Left lung (tissue), 10 donors: ENCODE data around the gene TSPAN11. TPM values are rescaled to one million over a fixed set of nuclear protein-coding genes. Genes with fewer than 3 reads are reported as not detected.

Experiments used
- ATAC-seq: fragments of 200-7000 bp; cut with Tn5 transposase; one replicate; pipeline ENCODE4 v1.9.1; 2020; ENCODE audit warnings: moderate library complexity
- DNase-seq, 4 donors: peaks; one replicate each; pipeline ENCODE4 v3.0.0-alpha.2; 2013 to 2020
- H3K27ac ChIP-seq, 2 donors: fragments of 200-600 bp; sonication (generic) in 1 of 2; one replicate each; pipeline versions ENCODE4 v1.5.0 to v1.8.0; 2020 to 2021
- H3K27me3 ChIP-seq, 2 donors: fragments of 200-600 bp; sonication (generic) in 1 of 2; one replicate each; pipeline versions ENCODE4 v1.5.0 to v1.8.0; 2020 to 2021
- H3K36me3 ChIP-seq, 2 donors: fragments of 200-600 bp; sonication (generic) in 1 of 2; one replicate each; pipeline versions ENCODE4 v1.5.0 to v1.8.0; 2020 to 2021
- H3K4me1 ChIP-seq, 2 donors: fragments of 200-600 bp; one replicate each; pipeline ENCODE4 v1.8.0; 2021
- H3K4me3 ChIP-seq, 2 donors: fragments of 200-600 bp; sonication (generic) in 1 of 2; one replicate each; pipeline versions ENCODE4 v1.5.0 to v1.8.0; 2020 to 2021; ENCODE audit warnings: mild to moderate bottlenecking in 1 of 2
- H3K9me3 ChIP-seq, 2 donors: fragments of 200-600 bp; sonication (generic) in 1 of 2; one replicate each; pipeline versions ENCODE4 v1.5.0 to v1.8.0; 2020 to 2021
- intact Hi-C, 2 donors: fragments of 100-400 bp; cut with DNase I; formaldehyde crosslinking; loops; one replicate each; pipeline versions ENCODE4 v1.11.2 to v1.14.2; 2022
- polyA plus RNA-seq, 6 donors: library from polyadenylated mRNA; unstranded; fragments of 120-200 nt; gene quantifications; one replicate each; pipeline ENCODE4 v1.2.1, GENCODE V29; 2013; ENCODE audit not compliant: insufficient read length in 6 of 6
- total RNA-seq, 2 donors: library from RNA; stranded (reverse); fragmentation: NEBNext Ultra II Directional; extraction: Animal tissue kit (Norgen Biotek cat#: 25700); gene quantifications; one replicate each; pipeline ENCODE4 v1.2.1, GENCODE V29; 2021
- TF ChIP-seq, protein P1 (sequence below), 2 donors: fragments of 200-600 bp; sonication (generic) in 1 of 2; IDR thresholded peaks; one replicate each; pipeline versions ENCODE4 v1.5.0 to v1.8.0; 2021; ENCODE audit warnings: antibody characterized with exemption in 2 of 2
- donor health status: DM: no; HTN: yes; CAD: no.
- donor health status: DM: no; HTN: no; CAD: no.

Gene TSPAN11
- total and polyA plus RNA-seq, 8 donors: 4.1 to 18.2 (median 14.7) TPM

DNA sequence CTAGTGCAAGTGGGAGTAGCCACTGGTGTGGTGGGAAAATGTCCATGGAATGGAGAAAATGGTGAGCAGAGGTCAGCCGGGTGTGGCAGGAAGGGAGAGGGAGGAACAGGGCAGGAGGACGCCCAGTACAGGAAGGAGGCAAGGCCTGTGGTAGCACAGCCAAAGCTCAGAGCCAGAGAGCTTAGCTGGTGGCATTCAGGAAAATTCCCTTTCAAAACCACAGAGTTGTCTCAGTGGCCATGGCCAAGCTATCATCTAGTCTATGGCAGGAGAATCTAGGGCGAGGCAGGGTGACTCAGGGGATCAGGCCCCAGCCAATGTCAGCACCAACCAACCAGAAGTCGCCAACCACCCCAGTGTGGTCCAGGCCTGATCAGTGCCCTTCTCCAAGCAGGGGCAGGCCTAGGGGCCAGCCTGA, 79.4 kb downstream of the TSPAN11 start:
- H3K9me3 ChIP-seq: no peaks in the 10 kb centered on the region
- H3K36me3 ChIP-seq: no peaks in the 10 kb centered on the region
- H3K4me3 ChIP-seq: no peak overlapping the region
- DNase-seq (peak in 1 of 4 donors; percentile 27), ATAC-seq (peak; percentile 39)
- no peak overlapping the region for H3K27ac ChIP-seq
- TF ChIP-seq, protein P1, sequence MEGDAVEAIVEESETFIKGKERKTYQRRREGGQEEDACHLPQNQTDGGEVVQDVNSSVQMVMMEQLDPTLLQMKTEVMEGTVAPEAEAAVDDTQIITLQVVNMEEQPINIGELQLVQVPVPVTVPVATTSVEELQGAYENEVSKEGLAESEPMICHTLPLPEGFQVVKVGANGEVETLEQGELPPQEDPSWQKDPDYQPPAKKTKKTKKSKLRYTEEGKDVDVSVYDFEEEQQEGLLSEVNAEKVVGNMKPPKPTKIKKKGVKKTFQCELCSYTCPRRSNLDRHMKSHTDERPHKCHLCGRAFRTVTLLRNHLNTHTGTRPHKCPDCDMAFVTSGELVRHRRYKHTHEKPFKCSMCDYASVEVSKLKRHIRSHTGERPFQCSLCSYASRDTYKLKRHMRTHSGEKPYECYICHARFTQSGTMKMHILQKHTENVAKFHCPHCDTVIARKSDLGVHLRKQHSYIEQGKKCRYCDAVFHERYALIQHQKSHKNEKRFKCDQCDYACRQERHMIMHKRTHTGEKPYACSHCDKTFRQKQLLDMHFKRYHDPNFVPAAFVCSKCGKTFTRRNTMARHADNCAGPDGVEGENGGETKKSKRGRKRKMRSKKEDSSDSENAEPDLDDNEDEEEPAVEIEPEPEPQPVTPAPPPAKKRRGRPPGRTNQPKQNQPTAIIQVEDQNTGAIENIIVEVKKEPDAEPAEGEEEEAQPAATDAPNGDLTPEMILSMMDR (IDR thresholded peaks at IDR 0.05): no peak
- no peaks in the 10 kb centered on the region for H3K27me3 ChIP-seq
- H3K4me1 ChIP-seq: no peaks in the 10 kb centered on the region
- intact Hi-C loops: no loop called here

DNA sequence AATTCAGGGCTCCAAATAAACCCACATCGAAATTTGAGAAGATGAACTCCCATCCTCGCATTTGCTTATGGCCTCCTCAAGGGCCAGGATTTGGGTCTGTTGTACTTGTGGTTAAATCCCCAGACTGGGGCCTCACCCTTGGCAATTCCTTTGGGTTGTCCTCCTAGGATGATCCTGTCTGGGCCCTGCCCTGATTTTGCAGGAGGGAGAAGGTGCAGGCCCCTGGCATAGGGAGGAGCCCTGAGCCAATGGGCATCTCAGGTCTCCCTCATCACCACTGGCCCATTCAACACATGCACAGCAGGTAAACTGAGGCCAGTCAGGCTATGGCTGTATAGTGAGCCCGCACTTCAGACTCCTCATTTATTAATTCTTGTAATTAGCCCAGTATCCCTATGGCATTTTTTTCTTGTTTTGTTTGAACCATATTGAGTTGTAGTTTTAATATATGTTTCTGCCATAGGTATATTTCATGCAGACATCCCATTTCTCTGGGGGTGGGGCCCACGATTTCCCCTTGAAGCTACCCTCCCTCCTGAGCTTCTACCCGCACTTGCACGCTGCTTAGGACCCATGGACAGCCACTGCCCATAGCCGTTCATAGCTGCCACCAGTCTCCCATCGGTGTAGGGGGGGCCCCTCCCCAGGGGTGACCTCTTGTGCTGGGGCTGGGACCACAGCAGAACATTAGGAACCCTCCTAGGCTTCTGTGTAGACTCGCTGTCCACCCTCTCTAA, 80.0 kb downstream of the TSPAN11 start:
- no peak overlapping the region for H3K27ac ChIP-seq
- H3K27me3 ChIP-seq: no peaks in the 10 kb centered on the region
- no peaks in the 10 kb centered on the region for H3K4me1 ChIP-seq
- ATAC-seq (no peak), DNase-seq (peak in 1 of 4 donors; percentile 16)
- H3K36me3 ChIP-seq: no peaks in the 10 kb centered on the region
- intact Hi-C loops: no loop called here
- TF ChIP-seq, protein P1 (IDR thresholded peaks at IDR 0.05): no peak
- H3K9me3 ChIP-seq: no peaks in the 10 kb centered on the region
- H3K4me3 ChIP-seq: no peak overlapping the region

DNA sequence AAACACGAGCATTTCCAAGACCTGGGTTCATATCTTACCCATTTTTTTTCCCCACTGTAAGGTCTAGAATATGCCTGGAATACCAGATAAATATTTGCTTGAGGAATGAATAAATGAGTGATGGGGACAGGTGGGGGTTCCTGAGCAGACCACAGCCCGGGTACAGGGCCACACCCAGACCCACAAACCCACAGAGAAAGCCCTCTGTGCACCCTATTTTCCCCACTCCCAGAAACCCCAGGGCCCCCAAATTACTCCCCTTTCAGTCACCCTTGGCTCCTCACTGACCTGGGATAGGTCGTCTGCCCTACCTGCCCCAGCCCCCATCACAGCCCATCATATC, 80.6 kb downstream of the TSPAN11 start:
- intact Hi-C loops: no loop called here
- Histone ChIP-seq H3K36me3 (no peaks in the 10 kb centered on the region), H3K4me3 (no peak overlapping the region), H3K27ac (no peak overlapping the region), H3K9me3 (no peaks in the 10 kb centered on the region), H3K4me1 (no peaks in the 10 kb centered on the region), H3K27me3 (no peaks in the 10 kb centered on the region)
- TF ChIP-seq, protein P1 (IDR thresholded peaks at IDR 0.05): no peak
- DNase-seq: no peak
- ATAC-seq: no peak

DNA sequence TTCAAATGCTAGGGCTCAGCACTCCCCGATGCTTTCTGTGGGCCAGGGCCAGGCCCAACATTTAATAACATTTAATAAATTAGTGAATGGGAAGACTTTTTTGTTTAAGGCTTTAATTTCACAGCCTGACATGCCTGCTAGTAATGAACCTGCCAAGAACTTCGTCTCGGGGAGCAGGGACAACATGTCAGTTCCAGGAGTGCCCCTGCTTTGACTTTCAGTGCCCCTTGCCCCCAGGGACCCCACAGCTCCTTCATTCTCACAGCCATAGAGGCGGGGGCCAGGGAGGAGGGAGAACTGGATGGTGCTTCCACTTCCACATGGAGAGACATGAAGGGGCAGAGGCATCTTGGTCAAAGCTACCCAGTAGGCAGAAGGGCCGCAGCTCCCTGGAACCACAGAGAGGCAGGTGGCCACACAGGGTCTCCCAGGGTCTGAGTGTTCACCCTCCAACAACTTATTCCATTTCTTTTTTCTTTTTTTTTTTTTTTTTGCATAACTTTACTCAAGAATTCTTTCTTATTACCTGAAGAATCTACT, 81.2 kb downstream of the TSPAN11 start:
- no peaks in the 10 kb centered on the region for H3K9me3 ChIP-seq
- H3K4me3 ChIP-seq: no peak overlapping the region
- intact Hi-C loops: no loop called here
- DNase-seq (peak in 1 of 4 donors; percentile 19), ATAC-seq (no peak)
- no peak overlapping the region for H3K27ac ChIP-seq
- TF ChIP-seq, protein P1 (IDR thresholded peaks at IDR 0.05): no peak
- no peaks in the 10 kb centered on the region for H3K36me3 ChIP-seq
- no peaks in the 10 kb centered on the region for H3K4me1 ChIP-seq
- H3K27me3 ChIP-seq: no peaks in the 10 kb centered on the region

DNA sequence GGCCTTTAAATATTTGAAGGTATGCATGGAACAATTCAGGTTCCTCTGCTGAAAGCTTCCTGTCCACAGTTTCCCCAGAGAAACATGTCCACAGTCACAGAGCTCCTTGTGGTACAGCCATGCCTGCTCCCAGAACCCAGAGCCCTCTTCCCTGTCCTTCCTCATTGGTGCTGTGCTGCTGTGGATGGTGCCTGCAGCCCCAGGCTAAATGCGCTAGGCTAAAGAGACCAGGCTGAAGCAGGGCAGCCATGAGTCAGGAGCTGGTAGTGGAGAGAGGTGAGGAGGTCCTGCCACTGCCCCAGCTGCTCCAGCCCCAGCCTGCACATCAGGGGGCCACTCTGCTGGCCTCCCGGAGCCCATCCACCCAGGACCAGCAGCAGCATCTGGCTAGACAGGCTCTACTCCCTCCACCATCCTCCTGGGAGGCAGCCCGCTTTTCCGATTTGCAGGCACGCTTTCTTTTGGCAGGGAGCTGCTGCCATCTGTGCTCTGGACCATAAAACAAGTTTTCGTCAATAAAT, 81.8 kb downstream of the TSPAN11 start:
- no peak overlapping the region for H3K27ac ChIP-seq
- peak in 1 of 4 donors; percentile 17 for DNase-seq
- H3K9me3 ChIP-seq: no peaks in the 10 kb centered on the region
- intact Hi-C loops: no loop called here
- TF ChIP-seq, protein P1 (IDR thresholded peaks at IDR 0.05): no peak
- no peaks in the 10 kb centered on the region for H3K27me3 ChIP-seq
- no peaks in the 10 kb centered on the region for H3K36me3 ChIP-seq
- H3K4me3 ChIP-seq: no peak overlapping the region
- no peaks in the 10 kb centered on the region for H3K4me1 ChIP-seq
- ATAC-seq: no peak
